HL-60 (cell line): ENCODE data around the gene ABL2.

Experiments
- POLR2AphosphoS5 ChIP-seq: IDR thresholded peaks from 2 replicates; pipeline ENCODE4 v1.6.1; 2012; ENCODE audit warnings: low read depth
- TF ChIP-seq, protein P1 (sequence below): IDR thresholded peaks from one replicate; pipeline ENCODE4 v1.5.1; 2011; ENCODE audit warnings: low read length, control low read depth, inconsistent platforms; ENCODE audit not compliant: insufficient read depth
- TF ChIP-seq, protein P2 (sequence below): IDR thresholded peaks from 2 replicates; pipeline ENCODE4 v1.6.1; 2012; ENCODE audit warnings: low read depth; ENCODE audit not compliant: insufficient replicate concordance

GRCh38 chr1:179177615-179178014 lies 51.9 kb downstream of the ABL2 start:
- TF ChIP-seq, protein P1, sequence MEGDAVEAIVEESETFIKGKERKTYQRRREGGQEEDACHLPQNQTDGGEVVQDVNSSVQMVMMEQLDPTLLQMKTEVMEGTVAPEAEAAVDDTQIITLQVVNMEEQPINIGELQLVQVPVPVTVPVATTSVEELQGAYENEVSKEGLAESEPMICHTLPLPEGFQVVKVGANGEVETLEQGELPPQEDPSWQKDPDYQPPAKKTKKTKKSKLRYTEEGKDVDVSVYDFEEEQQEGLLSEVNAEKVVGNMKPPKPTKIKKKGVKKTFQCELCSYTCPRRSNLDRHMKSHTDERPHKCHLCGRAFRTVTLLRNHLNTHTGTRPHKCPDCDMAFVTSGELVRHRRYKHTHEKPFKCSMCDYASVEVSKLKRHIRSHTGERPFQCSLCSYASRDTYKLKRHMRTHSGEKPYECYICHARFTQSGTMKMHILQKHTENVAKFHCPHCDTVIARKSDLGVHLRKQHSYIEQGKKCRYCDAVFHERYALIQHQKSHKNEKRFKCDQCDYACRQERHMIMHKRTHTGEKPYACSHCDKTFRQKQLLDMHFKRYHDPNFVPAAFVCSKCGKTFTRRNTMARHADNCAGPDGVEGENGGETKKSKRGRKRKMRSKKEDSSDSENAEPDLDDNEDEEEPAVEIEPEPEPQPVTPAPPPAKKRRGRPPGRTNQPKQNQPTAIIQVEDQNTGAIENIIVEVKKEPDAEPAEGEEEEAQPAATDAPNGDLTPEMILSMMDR, result no peak
- no peak for TF ChIP-seq POLR2AphosphoS5
- TF ChIP-seq, protein P2, sequence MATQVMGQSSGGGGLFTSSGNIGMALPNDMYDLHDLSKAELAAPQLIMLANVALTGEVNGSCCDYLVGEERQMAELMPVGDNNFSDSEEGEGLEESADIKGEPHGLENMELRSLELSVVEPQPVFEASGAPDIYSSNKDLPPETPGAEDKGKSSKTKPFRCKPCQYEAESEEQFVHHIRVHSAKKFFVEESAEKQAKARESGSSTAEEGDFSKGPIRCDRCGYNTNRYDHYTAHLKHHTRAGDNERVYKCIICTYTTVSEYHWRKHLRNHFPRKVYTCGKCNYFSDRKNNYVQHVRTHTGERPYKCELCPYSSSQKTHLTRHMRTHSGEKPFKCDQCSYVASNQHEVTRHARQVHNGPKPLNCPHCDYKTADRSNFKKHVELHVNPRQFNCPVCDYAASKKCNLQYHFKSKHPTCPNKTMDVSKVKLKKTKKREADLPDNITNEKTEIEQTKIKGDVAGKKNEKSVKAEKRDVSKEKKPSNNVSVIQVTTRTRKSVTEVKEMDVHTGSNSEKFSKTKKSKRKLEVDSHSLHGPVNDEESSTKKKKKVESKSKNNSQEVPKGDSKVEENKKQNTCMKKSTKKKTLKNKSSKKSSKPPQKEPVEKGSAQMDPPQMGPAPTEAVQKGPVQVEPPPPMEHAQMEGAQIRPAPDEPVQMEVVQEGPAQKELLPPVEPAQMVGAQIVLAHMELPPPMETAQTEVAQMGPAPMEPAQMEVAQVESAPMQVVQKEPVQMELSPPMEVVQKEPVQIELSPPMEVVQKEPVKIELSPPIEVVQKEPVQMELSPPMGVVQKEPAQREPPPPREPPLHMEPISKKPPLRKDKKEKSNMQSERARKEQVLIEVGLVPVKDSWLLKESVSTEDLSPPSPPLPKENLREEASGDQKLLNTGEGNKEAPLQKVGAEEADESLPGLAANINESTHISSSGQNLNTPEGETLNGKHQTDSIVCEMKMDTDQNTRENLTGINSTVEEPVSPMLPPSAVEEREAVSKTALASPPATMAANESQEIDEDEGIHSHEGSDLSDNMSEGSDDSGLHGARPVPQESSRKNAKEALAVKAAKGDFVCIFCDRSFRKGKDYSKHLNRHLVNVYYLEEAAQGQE, result no peak
